Glutamatergic neuron (in vitro differentiated cells): ENCODE results near the gene ITK. TPM values are rescaled to one million over a fixed set of nuclear protein-coding genes. Genes with fewer than 3 reads are reported as not detected.
A peak's percentile ranks its signal among the peaks of the same experiment; 100 is the strongest.

Experiments
- DNase-seq: peaks from one replicate; pipeline ENCODE4 v3.0.0; 2022
- H3K27ac Mint-ChIP-seq: one replicate; pipeline ENCODE4 v1.8.0; 2020; ENCODE audit warnings: mild to moderate bottlenecking, mixed read lengths, inconsistent platforms; ENCODE audit not compliant: unreplicated experiment
- H3K27me3 Mint-ChIP-seq: one replicate; pipeline ENCODE4 v1.8.0; 2020; ENCODE audit warnings: mild to moderate bottlenecking, moderate library complexity, mixed read lengths, inconsistent platforms; ENCODE audit not compliant: unreplicated experiment
- H3K36me3 Mint-ChIP-seq: one replicate; pipeline ENCODE4 v1.8.0; 2020; ENCODE audit warnings: mild to moderate bottlenecking, mixed read lengths, inconsistent platforms; ENCODE audit not compliant: unreplicated experiment
- H3K4me1 Mint-ChIP-seq: one replicate; pipeline ENCODE4 v1.8.0; 2020; ENCODE audit warnings: mild to moderate bottlenecking, low read depth, mixed read lengths, inconsistent platforms; ENCODE audit not compliant: unreplicated experiment
- H3K4me3 Mint-ChIP-seq: one replicate; pipeline ENCODE4 v1.8.0; 2020; ENCODE audit warnings: mild to moderate bottlenecking, mixed read lengths, inconsistent platforms; ENCODE audit not compliant: unreplicated experiment
- H3K9me3 Mint-ChIP-seq: one replicate; pipeline ENCODE4 v1.8.0; 2020; ENCODE audit warnings: mild to moderate bottlenecking, moderate library complexity, mixed read lengths, inconsistent platforms; ENCODE audit not compliant: unreplicated experiment
- total RNA-seq: library from RNA; stranded (reverse); fragmentation: NEBNext Ultra II Directional; extraction: Animal tissue kit (Norgen Biotek cat#: 25700); gene quantifications from one replicate; pipeline ENCODE4 v1.2.1, GENCODE V29; 2021; ENCODE audit not compliant: unreplicated experiment
- TF ChIP-seq, protein P1 (sequence below): fragments of 200-600 bp; sonication (generic); IDR thresholded peaks from one replicate; pipeline ENCODE4 v1.5.0; 2021; ENCODE audit not compliant: partially characterized antibody, unreplicated experiment

Gene ITK
- total RNA-seq, 1 donor from 2014 or later, result not detected

- H3K4me1 Mint-ChIP-seq, result no peaks in the 10 kb centered on the region
- H3K36me3 Mint-ChIP-seq, result no peaks in the 10 kb centered on the region
- no peaks in the 10 kb centered on the region for H3K9me3 Mint-ChIP-seq
- peak; percentile 70 for DNase-seq
- H3K27ac Mint-ChIP-seq, result no peak overlapping the region
- TF ChIP-seq, protein P1, sequence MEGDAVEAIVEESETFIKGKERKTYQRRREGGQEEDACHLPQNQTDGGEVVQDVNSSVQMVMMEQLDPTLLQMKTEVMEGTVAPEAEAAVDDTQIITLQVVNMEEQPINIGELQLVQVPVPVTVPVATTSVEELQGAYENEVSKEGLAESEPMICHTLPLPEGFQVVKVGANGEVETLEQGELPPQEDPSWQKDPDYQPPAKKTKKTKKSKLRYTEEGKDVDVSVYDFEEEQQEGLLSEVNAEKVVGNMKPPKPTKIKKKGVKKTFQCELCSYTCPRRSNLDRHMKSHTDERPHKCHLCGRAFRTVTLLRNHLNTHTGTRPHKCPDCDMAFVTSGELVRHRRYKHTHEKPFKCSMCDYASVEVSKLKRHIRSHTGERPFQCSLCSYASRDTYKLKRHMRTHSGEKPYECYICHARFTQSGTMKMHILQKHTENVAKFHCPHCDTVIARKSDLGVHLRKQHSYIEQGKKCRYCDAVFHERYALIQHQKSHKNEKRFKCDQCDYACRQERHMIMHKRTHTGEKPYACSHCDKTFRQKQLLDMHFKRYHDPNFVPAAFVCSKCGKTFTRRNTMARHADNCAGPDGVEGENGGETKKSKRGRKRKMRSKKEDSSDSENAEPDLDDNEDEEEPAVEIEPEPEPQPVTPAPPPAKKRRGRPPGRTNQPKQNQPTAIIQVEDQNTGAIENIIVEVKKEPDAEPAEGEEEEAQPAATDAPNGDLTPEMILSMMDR, result peak; percentile 83
- H3K27me3 Mint-ChIP-seq, result no peaks in the 10 kb centered on the region
- H3K4me3 Mint-ChIP-seq, result no peak overlapping the region
Observed at GRCh38 chr5:157253547-157253946, 72.9 kb downstream of the ITK start.

DNA sequence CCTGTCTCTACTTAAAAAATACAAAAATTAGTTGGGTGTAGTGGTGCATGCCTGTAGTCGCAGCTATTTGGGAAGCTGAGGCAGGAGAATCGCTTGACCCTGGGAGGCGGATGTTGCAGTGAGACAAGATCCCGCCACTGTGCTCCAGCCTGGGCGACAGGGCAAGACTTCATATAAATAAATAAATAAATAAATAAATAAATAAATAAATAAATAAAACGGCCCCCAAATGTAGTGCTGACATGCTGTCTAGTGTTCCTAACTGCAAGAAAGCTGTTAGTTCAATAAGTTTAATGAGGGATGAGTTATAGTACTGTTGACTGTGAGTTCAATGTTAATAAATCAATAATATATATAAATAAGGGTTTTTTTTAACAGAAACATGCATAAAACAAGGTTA is 77.8 kb downstream of the ITK start:
- no peaks in the 10 kb centered on the region for H3K9me3 Mint-ChIP-seq
- DNase-seq, result no peak
- peaks cover 2% of the 10 kb centered on the region for H3K27me3 Mint-ChIP-seq
- no peak overlapping the region for H3K27ac Mint-ChIP-seq
- H3K4me3 Mint-ChIP-seq, result no peak overlapping the region
- H3K4me1 Mint-ChIP-seq, result no peaks in the 10 kb centered on the region
- H3K36me3 Mint-ChIP-seq, result no peaks in the 10 kb centered on the region
- TF ChIP-seq, protein P1, result no peak

GRCh38 chr5:157259699-157260098 is 79.1 kb downstream of the ITK start:
- H3K9me3 Mint-ChIP-seq, result no peaks in the 10 kb centered on the region
- TF ChIP-seq, protein P1, result no peak
- no peaks in the 10 kb centered on the region for H3K4me1 Mint-ChIP-seq
- no peaks in the 10 kb centered on the region for H3K36me3 Mint-ChIP-seq
- H3K27ac Mint-ChIP-seq, result no peak overlapping the region
- no peak overlapping the region for H3K4me3 Mint-ChIP-seq
- peaks cover 2% of the 10 kb centered on the region for H3K27me3 Mint-ChIP-seq
- DNase-seq, result no peak

DNA sequence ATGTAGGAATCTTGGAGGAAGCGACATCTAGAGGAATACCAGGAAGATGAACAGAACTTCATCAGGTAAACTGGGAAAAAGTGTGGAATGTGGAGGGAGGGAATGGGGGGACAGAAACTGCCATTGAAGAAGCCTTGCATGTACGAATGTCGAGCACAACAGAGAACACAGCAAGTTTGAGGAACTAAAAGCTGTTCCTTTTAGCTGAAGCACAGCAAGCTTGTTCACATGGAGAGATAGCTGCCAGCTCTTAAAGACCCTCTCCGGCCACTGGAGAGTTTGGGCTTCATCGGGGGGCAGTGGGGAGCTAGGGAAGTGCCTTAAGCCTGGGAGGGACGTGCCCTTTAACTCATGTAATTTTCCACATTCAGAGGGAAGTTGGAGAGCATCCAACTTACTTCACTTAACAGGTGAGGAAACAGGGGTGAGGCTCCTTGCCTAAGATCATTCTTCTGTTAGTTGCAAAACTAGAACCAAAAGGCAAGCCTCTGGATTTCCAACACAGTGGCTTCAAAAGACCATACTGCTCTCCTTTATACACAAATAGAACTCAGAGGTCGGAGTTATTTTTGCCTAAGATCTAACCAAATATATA is 83.0 kb downstream of the ITK start:
- H3K9me3 Mint-ChIP-seq, result peaks cover 3% of the 10 kb centered on the region
- TF ChIP-seq, protein P1, result no peak
- no peak for DNase-seq
- peaks cover 2% of the 10 kb centered on the region for H3K27me3 Mint-ChIP-seq
- no peaks in the 10 kb centered on the region for H3K36me3 Mint-ChIP-seq
- peaks cover 6% of the 10 kb centered on the region for H3K4me1 Mint-ChIP-seq
- H3K27ac Mint-ChIP-seq, result no peak overlapping the region
- no peak overlapping the region for H3K4me3 Mint-ChIP-seq

DNA sequence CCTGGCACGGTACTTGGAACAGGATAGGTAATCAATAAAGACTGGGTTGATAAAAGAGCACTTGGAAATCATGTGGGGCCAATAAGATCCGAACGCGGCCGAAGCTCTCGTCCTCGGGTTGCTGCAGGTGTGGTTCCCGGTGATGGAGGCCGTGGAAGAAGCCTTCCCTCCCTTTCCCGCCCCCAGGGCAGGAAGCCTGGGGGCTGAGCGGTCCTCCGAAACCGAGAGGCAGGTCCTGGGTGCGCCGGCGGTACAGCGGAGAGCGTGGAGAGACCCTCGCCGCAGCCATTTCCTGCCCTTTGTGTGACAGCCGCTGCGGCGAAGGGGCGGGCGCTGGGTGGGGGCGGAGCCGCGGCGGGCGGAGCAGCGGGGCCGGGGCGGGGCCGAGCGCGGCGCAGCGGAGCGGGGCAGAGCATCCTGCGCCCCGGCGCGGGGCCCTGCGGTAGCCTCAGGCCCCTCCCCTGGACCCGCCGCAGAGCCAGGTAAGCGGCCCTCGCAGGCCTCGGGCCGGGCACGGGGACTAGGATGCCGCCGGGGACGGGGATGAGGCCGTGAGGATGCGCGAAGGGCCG is 85.2 kb downstream of the ITK start, which contains the start of gene CYFIP2:
TSS of gene CYFIP2 (plus strand) at position 410 of the 572 bp plus-strand sequence. CDS start 19,239 bp downstream, outside the sequence.
- Mint-ChIP-seq H3K36me3 (no peaks in the 10 kb centered on the region), H3K27ac (peak within 1 kb of the TSS; percentile 98), H3K4me1 (peaks cover 6% of the 10 kb centered on the region), H3K4me3 (peak within 1 kb of the TSS; percentile 96), H3K27me3 (peaks cover 2% of the 10 kb centered on the region), H3K9me3 (peaks cover 3% of the 10 kb centered on the region)
- DNase-seq, result peak; percentile 87
- TF ChIP-seq, protein P1, result no peak
